DMS153 treated with DMSO at 0.1 percent for 48 hours (cell line): Measurements from ENCODE around the gene ITIH2.
A peak's percentile ranks its signal among the peaks of the same experiment; 100 is the strongest.
"Not testable (repeated sequence)": the region's sequence is repeated elsewhere in the genome, so short reads cannot be mapped to it uniquely, and the experiment has no call there.

Experiments used
- DNase-seq: peaks from one replicate; lab custom pipeline; 2025; ENCODE audit not compliant: unreplicated experiment; lab: John Stamatoyannopoulos, UW

ITIH2 gene

DNA sequence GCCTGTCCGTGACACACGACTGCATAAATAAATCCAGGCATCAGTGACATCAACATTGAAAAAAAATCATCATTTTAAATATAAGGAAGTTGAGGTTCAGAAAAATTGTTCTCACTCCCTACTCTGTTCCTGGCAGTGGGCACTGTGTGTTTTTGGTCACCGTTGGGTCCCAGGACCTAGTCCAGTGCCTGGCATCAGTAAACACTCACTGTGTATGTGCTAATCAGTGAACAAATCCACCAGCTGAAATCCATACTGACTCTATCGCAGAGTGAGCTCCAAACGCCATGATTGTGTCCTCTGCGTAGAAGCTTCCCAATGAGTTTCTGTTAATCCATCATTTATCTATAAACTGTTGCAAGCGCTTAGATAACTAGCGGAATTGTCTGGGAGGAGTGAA lies 41.2 kb downstream of the ITIH2 start:
- no peak for DNase-seq

DNA sequence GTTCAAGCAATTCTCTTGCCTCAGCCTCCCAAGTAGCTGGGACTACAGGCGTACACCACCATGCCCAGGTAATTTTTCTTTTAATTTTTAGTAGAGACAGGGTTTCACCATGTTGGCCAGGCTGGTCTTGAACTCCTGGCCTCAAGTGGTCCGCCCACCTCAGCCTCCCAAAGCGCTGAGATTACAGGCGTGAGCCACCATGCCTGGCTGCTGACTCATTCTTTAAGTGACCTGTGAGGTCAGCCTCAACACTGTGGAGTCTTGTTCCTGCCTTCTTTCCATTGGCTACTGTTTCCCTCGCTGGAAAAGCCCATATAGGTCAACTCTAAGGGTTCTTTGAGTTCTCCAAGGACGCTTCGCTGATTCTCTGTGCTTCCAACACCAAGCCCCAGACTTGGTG lies 45.5 kb downstream of the ITIH2 start:
- DNase-seq, result not testable (repeated sequence)

DNA sequence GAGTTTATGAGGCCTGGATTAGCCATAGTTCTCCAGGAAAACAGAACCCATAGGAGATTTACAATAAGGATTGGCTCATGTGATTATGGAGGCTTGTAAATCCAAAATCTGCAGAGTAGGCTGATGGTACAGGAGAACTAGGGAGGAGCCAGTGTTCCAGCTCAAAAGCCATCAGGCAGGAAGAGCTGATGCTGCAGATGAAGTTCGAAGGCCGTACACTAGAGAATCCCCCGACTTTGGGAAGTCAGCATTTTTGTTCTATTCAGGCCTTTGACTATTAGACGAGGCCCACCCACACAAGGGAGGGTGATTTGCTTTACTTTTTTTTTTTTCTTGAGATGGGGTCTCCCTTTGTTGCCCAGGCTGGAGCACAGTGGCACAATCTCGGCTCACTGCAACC lies 47.1 kb downstream of the ITIH2 start:
- no peak for DNase-seq

DNA sequence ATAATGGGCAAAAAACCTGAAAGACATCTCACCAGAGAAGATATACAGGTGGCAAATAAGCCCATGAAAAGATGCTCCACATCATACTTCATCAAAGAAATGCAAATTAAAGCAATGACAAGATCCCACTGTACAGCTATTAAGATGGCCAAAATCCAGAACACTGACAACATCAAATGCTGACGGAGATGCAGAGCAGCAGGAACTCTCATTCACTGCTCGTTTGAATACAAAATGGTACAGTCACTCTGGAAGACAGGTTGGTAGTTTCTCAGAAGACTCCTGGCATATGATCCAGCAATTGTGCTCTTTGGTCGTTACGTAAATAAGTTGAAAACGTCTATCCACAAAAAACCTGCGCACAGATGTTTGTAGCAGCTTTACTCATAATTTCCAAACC lies 49.1 kb downstream of the ITIH2 start:
- DNase-seq, result no peak

DNA sequence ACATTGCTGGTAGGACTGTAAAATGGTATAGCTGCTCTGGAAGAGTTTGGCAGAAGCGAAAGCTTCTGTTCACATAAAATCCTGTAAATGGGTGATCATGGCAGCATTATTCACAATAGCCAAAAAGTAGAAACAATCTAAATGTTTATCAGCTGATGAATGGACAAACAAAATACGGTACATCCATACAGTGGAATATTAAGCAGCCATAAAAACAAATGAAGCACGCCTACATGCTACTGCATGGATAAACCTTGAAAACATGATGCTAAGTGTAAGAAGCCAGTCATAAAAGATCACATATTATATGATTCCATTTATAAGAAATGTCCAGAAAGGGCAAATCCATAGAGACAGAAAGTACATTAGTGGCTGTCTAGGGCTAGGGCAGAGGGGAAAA lies 52.0 kb downstream of the ITIH2 start:
- no peak for DNase-seq

DNA sequence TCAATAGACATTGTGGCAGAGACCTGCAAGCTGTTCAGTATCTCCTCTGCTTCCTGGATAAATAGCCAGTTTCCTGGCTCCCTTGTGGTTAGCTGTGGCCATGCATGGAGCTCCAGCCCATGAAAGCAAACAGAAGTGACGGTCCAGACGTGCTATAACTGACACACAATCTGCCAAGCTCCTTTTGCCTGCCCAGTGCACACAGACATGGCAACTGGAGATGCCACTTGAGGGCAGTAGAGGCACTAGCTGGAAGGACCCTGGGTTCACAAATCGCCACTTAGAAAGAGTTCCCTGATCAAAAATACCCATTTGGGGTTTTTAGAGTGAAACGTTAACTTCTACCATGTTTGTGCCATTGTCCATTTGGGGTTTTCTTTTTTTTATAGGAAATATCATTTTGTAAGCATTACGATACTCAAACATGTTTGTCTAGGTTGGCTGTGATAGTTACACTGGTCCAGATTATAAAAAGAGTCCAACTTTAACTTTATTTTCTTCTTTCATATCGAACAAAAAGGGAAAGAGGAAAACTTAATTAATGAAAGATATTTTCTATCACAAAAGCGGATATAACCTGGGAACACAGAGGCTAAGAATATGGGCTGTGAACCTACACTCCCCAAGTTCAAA lies 53.4 kb downstream of the ITIH2 start:
- no peak for DNase-seq

DNA sequence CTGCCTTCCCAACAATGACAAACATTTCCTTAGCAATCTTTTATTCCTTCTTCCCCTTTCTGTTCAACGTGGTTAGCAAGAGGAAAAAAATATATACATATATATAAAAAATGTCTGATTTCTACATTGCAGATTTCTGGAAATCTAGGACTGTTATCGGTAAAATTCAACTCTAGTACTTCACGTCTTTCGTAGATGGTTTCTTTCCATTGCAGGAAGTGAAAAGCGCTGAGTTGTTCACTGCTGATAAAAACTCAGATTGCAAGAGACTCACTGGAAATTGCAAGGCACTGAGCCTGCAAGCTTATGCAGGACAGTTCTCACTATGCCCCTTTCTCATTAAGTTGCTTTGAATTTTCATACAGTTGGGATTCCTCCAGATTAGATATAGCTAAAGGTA lies 60.8 kb downstream of the ITIH2 start:
- DNase-seq, result no peak

DNA sequence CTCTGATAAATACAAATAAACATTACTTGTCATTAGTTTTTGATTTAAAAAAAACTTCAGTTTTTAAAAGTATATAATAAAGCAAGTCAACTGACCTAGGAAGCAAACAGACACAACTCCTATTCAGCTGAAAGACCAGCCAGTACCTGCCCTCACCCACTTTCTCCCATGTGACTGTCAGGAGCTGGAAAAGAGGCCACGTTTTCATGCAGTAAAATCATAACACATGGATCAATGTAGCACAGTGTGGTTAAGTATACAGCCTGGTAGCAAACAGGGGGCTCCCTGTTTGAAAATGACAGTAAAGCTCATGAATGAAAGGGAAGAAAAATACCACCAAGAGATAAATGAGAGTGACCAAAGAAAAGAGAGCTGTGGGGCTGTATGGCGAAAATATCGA lies 63.1 kb downstream of the ITIH2 start:
- DNase-seq, result no peak

DNA sequence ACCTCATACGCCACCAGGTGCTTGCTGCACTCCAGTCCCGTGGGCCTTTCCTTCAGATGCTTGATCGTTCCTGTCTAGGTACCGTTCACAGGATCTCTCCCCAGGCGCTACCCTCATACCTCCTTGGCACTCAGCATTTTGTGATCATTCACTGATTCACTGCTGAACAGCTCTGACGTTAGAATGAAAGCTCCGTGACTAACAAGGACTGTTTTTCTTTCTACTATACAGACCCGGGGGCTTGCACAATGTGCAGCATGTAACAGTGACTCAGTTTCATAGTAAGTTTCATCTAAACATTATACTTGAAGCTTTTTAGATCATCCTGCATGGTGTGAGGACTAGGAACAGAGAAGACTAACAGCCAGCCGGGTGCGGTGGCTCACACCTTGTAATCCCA lies 64.1 kb downstream of the ITIH2 start:
- no peak for DNase-seq

DNA sequence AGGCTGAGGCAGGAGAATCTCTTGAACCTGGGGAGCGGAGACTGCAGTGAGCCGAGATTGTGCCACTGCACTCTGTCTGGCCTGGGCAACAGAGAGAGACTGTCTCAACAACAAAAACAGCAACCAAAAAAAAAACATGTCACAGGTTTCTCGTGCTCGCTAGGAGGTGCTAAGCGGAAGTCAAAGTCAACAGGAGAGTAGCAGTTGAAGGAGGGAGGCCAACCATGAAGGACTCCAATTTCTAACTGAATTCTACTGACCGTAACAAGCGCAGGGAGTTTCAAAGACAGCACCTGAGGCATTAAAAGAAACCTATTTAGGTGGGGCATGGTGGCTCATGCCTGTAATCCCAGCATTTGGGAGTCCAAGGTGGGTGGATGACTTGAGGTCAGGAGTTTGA lies 65.3 kb downstream of the ITIH2 start:
- no peak for DNase-seq

DNA sequence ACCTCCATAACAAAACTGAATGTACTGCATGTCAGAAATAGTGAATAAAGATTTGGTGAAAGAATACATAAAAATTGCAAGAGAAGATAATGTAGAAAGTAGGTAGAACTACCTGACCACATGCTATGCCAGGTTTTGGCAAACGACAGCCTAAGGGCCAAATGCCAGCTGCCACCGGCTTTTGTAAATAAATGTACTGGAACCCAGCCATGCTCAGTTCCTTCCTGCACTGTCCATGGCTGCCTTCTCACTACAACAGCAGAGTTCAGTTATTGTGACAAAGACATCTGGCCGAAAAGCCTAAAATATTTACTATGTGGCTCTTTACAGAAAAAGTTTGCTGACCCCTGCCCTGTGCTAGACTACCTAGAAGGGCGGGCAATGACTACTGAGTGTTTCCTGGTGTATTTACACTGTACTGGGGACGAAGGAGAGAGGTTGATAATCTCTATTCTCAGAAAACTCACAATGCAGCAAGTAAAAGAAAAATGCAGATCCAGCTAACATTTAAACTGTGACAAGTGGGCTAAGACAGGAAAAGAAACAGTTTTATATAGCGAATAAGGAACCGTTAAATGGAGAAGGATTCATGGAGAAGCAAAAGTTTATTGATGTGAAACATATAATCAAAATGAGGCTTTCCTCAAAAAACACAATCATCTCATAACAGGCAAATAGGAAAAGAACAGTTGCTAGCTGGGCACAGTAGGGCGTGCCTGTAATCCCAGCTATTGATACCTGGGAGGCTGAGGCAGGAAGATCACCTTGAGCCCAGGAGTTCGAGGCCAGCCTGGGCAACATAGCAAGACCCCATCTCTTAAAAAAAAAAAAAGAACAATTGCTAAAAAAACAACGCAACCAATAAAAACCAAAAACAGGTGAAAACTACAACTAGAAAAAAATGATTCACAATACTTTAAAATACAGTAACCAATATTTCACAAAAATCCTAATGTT lies 71.0 kb downstream of the ITIH2 start:
- peak; percentile 6 for DNase-seq

DNA sequence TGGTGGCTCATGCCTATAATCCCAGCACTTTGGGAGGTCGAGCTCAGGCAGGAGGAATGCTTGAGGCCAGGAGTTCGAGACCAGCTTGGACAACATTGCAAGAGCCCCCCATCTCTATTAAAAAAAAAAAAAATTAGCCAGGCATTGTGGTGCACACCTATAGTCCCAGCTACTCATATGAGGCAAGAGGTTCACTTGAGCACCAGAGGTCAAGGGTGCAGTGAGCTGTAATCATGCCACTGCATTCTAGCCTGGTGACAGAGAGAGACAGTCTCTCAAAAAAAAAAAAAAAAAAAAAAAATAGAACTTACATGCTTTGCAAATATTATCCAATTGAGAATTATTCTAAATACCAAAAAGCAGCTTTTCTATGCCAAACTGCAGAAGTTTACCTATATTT lies 73.7 kb downstream of the ITIH2 start:
- no peak for DNase-seq

DNA sequence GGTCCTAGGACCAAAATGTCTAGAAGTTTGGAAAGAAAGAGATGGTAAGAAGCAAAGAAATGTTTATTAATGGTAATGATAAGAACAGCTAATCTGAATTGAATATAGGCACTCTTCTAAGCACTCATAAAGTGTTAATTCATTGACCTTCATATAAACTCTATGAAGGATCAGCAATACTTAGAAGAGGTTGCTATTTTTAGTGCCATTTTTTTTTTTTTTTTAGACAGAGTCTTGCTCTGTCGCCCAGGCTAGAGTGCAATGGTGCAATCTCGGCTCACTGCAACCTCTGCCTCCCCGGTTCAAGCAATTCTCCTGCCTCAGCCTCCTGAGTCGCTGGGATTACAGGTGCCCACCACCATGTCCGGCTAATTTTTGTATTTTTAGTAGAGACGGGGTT lies 79.1 kb downstream of the ITIH2 start:
- not testable (repeated sequence) for DNase-seq

DNA sequence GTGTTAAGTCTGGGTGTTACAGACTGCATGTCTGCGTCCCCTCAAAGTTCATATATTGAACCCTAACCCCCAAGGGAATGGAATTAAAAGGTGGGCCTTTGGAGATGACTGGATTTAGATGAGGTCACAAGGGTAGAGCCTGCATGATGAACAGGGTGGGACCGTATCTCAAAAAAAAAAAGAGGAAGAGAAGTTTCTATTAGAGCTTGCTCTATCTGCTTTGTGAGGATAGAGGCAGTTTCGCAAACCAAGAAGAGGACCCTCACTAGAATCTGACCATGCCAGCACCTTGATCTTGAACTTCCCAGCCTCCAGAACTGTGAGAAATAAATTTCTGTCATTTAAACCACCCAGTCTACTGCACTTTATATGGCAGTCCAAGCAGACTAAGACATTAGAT lies 83.3 kb downstream of the ITIH2 start:
- DNase-seq, result no peak

DNA sequence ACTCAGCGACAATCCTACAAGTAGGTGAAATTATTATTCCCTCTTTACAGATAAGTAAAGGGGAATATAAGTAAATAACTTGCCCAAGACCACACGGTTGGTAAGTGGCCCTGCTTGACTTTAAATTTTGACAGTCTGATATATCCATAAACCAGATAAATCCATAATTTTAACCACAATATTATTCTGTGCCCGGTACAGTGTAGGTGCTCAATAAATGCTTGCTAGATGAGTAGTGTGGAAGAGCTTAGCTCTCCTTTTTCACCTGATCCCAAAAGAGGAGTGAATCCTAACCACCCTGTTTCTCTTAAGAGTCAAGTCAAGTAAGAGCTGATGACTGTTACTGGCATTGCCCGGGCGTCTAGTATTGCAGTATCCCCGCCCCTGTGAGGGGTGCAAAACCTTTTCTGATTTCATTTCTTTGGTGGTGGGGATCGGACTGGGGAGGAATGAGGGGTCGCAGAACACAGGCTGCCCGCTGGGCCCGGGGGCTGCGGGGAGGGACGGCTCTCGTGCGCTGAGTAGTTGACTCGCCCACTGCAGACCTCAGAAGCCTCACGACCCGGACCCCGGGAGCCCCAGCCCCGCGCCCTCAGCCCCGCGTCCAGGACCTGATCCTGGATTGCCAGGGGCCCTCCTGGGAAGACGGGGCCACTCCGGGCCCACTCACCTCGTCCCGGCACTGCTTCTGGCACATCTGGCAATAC lies 84.2 kb downstream of the ITIH2 start:
- no peak for DNase-seq

DNA sequence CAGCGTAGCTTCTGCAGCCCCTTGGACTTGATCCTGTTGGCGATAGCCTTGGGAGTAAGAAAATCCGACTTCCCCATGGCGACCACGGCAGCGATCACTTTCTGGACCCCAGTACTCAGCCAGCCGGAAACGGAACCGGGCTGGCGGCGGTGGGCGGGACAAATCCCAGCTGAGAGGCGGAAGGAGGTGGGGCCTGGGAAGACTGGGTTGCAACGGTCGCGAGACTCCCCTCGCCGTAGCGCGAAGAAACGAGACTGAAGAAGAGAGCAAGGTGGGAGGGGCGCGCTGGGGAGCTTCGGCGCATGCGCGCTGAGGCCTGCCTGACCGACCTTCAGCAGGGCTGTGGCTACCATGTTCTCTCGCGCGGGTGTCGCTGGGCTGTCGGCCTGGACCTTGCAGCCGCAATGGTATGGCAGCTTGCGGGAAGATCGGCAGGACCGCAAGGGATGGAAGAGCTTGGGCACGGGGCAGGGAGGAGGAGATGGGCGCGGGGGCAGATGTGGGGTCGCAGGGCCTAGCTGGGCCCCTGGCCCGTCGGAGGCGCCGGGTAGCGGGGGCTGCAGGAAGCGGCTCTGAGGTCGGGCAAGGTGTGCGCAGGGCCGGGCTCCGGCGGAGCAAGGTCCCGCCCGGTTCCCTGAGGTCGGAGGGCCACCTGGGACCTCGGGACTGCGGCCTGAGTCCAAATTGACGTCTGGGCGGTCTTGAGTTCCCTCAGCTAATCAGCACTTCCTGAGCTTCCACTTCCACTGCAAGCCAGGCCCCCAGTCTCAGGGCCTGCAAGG lies 84.9 kb downstream of the ITIH2 start, which contains the start of the genes ATP5F1C and KIN:
Gene ATP5F1C, plus strand, starts transcription at position 321 of the 782 bp plus-strand sequence. Its CDS starts 31 bp downstream, at position 352.
Gene KIN, minus strand, starts transcription at position 137 of the 782 bp plus-strand sequence. Its CDS starts 60 bp downstream, at position 77.
- peak; percentile 49 for DNase-seq

DNA sequence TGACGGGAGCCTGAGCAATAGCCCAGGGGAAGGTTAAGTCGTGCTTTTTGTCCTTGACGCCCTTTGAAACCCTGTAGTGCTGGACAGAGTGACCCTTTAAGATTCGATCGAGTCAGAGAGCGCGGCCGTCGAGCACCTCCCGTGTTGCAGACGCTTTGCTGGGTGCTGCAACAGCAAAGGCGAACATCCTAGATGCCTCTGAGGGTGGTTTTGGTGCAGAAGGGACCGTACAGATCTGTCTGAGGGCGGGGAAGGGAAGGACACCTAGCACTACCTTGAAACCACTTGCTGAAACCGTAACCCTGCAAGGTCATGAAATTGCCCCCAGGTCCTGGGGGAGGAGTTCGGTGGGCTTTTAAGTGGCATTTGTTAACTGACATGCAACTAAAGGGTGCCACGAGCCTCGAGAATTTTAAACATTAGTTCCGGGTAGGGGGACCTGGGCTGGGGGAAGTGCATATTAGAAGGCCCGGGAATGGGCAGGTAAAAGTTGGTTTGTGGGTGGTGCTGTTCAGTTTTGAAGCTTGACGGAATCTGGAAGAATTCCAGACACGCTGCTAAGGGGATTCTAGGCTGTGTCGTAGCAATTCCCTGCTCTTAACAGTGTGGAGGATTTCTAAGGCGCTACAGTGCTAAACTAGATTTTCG lies 85.6 kb downstream of the ITIH2 start:
- DNase-seq, result no peak

DNA sequence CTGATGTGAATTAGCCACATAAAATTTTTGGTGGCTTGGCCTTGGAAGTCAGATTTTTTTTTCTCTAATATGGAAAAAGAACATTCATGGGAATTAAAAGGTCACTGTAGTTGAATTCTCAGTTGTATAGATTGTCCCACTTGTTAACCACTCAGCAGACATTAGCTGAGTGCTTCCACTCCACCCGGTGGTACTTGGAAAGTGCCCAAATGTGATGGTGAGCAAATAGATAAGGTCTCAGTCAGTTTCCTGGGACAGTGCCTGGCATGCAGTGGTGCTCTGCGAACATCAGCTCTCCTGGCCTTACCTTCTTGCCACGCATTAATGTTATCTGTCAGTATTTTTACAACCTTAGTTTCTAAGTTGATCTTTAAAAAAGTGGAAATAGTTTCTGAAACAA lies 86.3 kb downstream of the ITIH2 start:
- no peak for DNase-seq

DNA sequence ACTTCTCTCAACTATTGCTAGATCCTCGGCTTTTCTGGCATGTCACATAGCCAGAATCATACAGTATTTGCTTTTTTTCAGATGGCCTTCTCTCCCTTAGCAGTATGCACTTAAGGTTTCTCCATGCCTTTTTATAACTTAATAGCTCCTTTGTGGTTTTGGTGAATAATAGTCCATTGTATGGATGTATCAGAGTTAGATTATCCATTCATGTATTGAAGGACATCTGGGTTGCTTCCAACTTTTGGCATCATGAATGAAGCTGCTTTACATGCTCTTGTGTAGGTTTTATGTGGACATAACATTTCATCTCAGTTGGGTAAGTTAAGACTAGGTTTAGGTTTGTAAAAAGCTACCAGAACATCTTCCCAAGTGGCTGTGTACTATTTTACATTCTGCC lies 89.4 kb downstream of the ITIH2 start:
- DNase-seq, result no peak

DNA sequence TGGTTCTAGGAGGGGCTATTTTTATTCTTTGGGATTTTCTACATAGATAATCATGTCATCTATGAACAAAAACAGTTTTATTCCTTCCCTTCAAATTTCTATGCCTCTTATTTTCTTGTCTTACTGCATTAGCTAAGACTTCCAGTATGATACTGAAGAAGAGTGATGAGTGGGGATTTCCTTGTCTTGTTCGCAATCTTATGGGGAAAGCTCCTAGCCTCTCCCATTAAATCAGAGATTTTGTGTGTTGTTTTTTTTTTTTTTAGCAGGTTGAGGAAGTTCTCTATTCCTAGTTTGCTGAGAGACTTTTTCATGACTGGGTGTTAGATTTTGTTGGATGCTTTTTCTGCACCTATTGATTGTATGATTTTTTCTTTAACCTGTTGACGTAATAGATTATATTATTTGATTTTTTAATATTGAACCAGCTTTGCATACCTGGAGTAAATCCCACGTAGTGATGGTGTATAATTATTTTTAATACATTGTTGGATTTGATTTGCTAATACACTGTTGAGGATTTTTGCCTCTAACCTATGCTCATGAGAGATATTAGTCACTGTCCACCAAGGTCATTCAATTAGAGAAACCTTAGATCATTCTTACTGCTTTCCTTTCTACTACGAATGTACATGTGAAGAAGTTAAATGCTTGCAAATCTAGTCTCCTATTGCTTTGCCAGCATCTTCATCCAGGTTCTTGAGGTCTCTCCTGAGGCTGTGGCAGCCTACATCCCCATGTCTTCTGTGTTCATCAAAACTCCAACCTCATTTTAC lies 91.3 kb downstream of the ITIH2 start:
- DNase-seq, result no peak
